SK-N-SH (cell line): ENCODE results near the gene PTGIS. TPM values are rescaled to one million over a fixed set of nuclear protein-coding genes. Genes with fewer than 3 reads are reported as not detected.

Experiments
- CTCF ChIA-PET: fragments of 300-600, 350-600 bp; formaldehyde crosslinking; extraction: SDS; loops from one replicate; lab custom pipeline; 2021; lab: Yijun Ruan, JAX
- POLR2A ChIA-PET: fragments of 350-600 bp; sonication (Branson Sonifier 250); formaldehyde crosslinking; extraction: SDS; loops from one replicate; lab custom pipeline; 2020; ENCODE audit warnings: antibody characterized with exemption, inconsistent platforms; lab: Yijun Ruan, JAX
- DNase-seq: peaks from one replicate; pipeline ENCODE4 v3.0.0; 2012
- H2AFZ ChIP-seq: fragments of 200-600 bp; sonication (generic); 2 replicates; pipeline ENCODE4 v1.8.1; 2016; ENCODE audit warnings: antibody characterized with exemption, mild to moderate bottlenecking, low read depth
- H3F3A ChIP-seq: fragments of 200-600 bp; sonication (generic); replicated peaks from 2 replicates; pipeline ENCODE3; 2016; ENCODE audit warnings: antibody characterized with exemption, mild to moderate bottlenecking; ENCODE audit not compliant: insufficient read depth
- H3K27ac ChIP-seq, 2 experiments: fragments of 200-500 bp in 1 of 2; fragments of 200-600 bp in 1 of 2; sonication (Bioruptor generic) in 1 of 2; sonication (generic), shearing (Covaris generic) in 1 of 2; 2 replicates each; pipeline versions ENCODE4 v1.5.1 to v1.6.1; 2014 to 2016; ENCODE audit warnings: low read depth in 2 of 2, inconsistent platforms in 1 of 2, low read length in 1 of 2, mild to moderate bottlenecking in 1 of 2, mixed read lengths in 1 of 2
- H3K27me3 ChIP-seq: fragments of 200-600 bp; sonication (generic), shearing (Covaris generic); 2 replicates; pipeline ENCODE4 v1.6.1; 2016; ENCODE audit warnings: mixed run types; ENCODE audit not compliant: insufficient read depth
- H3K36me3 ChIP-seq, 2 experiments: fragments of 200-500 bp in 1 of 2; fragments of 200-600 bp in 1 of 2; sonication (Bioruptor generic) in 1 of 2; sonication (generic) in 1 of 2; replicated peaks in 1 of 2; 2 replicates each; pipeline versions ENCODE3 to v1.5.1; 2014 to 2016; ENCODE audit warnings: low read length in 1 of 2, mild to moderate bottlenecking in 1 of 2; ENCODE audit not compliant: insufficient read depth in 2 of 2, control insufficient read depth in 1 of 2
- H3K4me1 ChIP-seq, 2 experiments: fragments of 200-500 bp in 1 of 2; fragments of 200-600 bp in 1 of 2; sonication (Bioruptor generic) in 1 of 2; sonication (generic), shearing (Covaris generic) in 1 of 2; 2 replicates each; pipeline versions ENCODE4 v1.5.1 to v1.6.1; 2014 to 2016; ENCODE audit warnings: low read depth in 1 of 2, low read length in 1 of 2, mixed run types in 1 of 2; ENCODE audit not compliant: insufficient read depth in 2 of 2, control insufficient read depth in 1 of 2
- H3K4me2 ChIP-seq: fragments of 200-600 bp; sonication (generic), shearing (Covaris generic); 2 replicates; pipeline ENCODE4 v1.6.1; 2017; ENCODE audit warnings: mixed run types
- H3K4me3 ChIP-seq, 2 experiments: fragments of 200-500 bp in 1 of 2; fragments of 200-600 bp in 1 of 2; sonication (Bioruptor generic) in 1 of 2; sonication (generic), shearing (Covaris generic) in 1 of 2; 2 replicates each; pipeline versions ENCODE4 v1.5.1 to v1.8.1; 2014 to 2016; ENCODE audit warnings: low read depth in 2 of 2, inconsistent platforms in 1 of 2, low read length in 1 of 2, mild to moderate bottlenecking in 1 of 2, mixed read lengths in 1 of 2, moderate library complexity in 1 of 2
- H3K79me2 ChIP-seq: fragments of 200-600 bp; sonication (generic); 2 replicates; pipeline ENCODE4 v1.8.1; 2017; ENCODE audit warnings: mild to moderate bottlenecking; ENCODE audit not compliant: insufficient read depth
- H3K9ac ChIP-seq: fragments of 200-600 bp; sonication (generic); 2 replicates; pipeline ENCODE4 v1.6.1; 2017; ENCODE audit warnings: mixed run types
- H3K9me2 ChIP-seq: fragments of 200-600 bp; sonication (generic); 2 replicates; pipeline ENCODE4 v1.6.1; 2017; ENCODE audit warnings: mixed run types
- H3K9me3 ChIP-seq: fragments of 200-600 bp; sonication (generic); 2 replicates; pipeline ENCODE4 v1.6.1; 2017; ENCODE audit warnings: mixed run types, mild to moderate bottlenecking, moderate library complexity
- H4K20me1 ChIP-seq: fragments of 200-600 bp; sonication (generic); 2 replicates; pipeline ENCODE4 v1.6.1; 2017; ENCODE audit warnings: mild to moderate bottlenecking, mixed run types; ENCODE audit not compliant: insufficient read depth
- CTCF ChIP-seq: fragments of 200-600 bp; sonication (generic); IDR thresholded peaks from 2 replicates; pipeline ENCODE4 v1.6.1; 2017; ENCODE audit warnings: antibody characterized with exemption, mild to moderate bottlenecking, moderate library complexity
- EZH2phosphoT487 ChIP-seq: fragments of 200-600 bp; sonication (generic); IDR thresholded peaks from 2 replicates; pipeline ENCODE4 v1.6.1; 2017; ENCODE audit warnings: low read depth, mixed run types, mild to moderate bottlenecking, antibody characterized with exemption, moderate library complexity, borderline replicate concordance
- FOSL2 ChIP-seq: IDR thresholded peaks from 2 replicates; pipeline ENCODE4 v1.4.0; 2012; ENCODE audit warnings: low read depth, mild to moderate bottlenecking, moderate library complexity, borderline replicate concordance
- FOXM1 ChIP-seq: IDR thresholded peaks from 2 replicates; pipeline ENCODE4 v1.4.0; 2012; ENCODE audit warnings: low read depth, mild to moderate bottlenecking
- GABPA ChIP-seq: IDR thresholded peaks from 2 replicates; pipeline ENCODE4 v1.4.0; 2012; ENCODE audit warnings: low read depth, mild to moderate bottlenecking
- JUND ChIP-seq: IDR thresholded peaks from 2 replicates; pipeline ENCODE4 v1.4.0; 2012
- MXI1 ChIP-seq: IDR thresholded peaks from 2 replicates; pipeline ENCODE4 v1.6.1; 2012; ENCODE audit warnings: mild to moderate bottlenecking, low read depth, low read length, improper control_type of control experiment
- NFIC ChIP-seq: IDR thresholded peaks from 2 replicates; pipeline ENCODE4 v1.4.0; 2012; ENCODE audit warnings: borderline replicate concordance
- PBX3 ChIP-seq: IDR thresholded peaks from 2 replicates; pipeline ENCODE4; 2012
- RCOR1 ChIP-seq: fragments of 150-350 bp; IDR thresholded peaks from 2 replicates; pipeline ENCODE4 v1.6.1; 2017; ENCODE audit warnings: antibody characterized with exemption, low read length
- WGBS: methylation state at CpG from one replicate; pipeline ENCODE4 v1.1.6; 2017; ENCODE audit warnings: low lambda C conversion rate; 5-methylcytosine and 5-hydroxymethylcytosine counted together
- polyA plus RNA-seq, 3 experiments: library from polyadenylated mRNA; depleted of rRNA; stranded (reverse); fragments of >200 nt; gene quantifications; 2 replicates each; pipeline ENCODE4 v1.2.3, GENCODE V29; 2012
- TF ChIP-seq, protein P1 (sequence below): IDR thresholded peaks from 2 replicates; pipeline ENCODE4 v1.4.0; 2012; ENCODE audit warnings: low read depth, borderline replicate concordance

The PTGIS gene
- polyA plus RNA-seq, 1 of the 3 experiments (the other 2 are of a cell fraction) = 1.0 TPM

DNA sequence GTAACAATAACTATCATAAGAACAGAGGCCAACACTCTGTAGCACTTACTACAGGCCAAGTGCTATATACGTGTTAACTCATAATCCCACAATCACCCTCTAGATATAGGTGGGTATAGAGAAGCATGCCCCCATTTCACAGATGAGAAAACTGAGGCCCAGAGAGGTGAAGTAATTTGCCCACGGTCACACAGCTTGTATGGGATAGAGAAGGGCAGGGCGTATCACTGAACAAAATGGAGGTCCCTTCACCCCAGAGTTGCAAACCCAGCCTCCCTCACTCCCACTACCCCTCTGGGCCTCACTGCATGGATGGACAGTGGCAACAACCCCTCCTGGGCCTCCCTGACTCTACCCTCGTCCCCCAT lies 31.8 kb upstream of the PTGIS start:
- Histone ChIP-seq H3K4me2 (no peak overlapping the region), H3K4me1 (peaks cover 0 to 5% of the 10 kb centered on the region in 2 experiments; a peak in 1 of 4 replicates), H3K27me3 (no peaks in the 10 kb centered on the region), H3K9me3 (no peaks in the 10 kb centered on the region), H3F3A (no peaks in the 10 kb centered on the region), H3K27ac (no peak overlapping the region), H3K9me2 (no peaks in the 10 kb centered on the region), H3K4me3 (no peak overlapping the region), H3K79me2 (no peaks in the 10 kb centered on the region), H3K9ac (no peak overlapping the region), H2AFZ (no peak overlapping the region), H3K36me3 (no peaks in the 10 kb centered on the region), H4K20me1 (no peaks in the 10 kb centered on the region)
- 86% methylated on average over 4 of the region's 4 CpGs for WGBS
- ChIA-PET POLR2A (no interaction called here), CTCF (interaction anchor here (1.3 to 18.3 kb wide), 4 partner anchors 9 to 246 kb away, joined by 4 to 556 read pairs (median 12); no protein-coding TSS in a partner anchor)
- DNase-seq = no peak
- TF ChIP-seq FOXM1 = no peak
- no peak for TF ChIP-seq EZH2phosphoT487
- no peak for TF ChIP-seq NFIC
- TF ChIP-seq CTCF = no peak
- TF ChIP-seq GABPA = no peak
- no peak for TF ChIP-seq JUND
- TF ChIP-seq, protein P1, sequence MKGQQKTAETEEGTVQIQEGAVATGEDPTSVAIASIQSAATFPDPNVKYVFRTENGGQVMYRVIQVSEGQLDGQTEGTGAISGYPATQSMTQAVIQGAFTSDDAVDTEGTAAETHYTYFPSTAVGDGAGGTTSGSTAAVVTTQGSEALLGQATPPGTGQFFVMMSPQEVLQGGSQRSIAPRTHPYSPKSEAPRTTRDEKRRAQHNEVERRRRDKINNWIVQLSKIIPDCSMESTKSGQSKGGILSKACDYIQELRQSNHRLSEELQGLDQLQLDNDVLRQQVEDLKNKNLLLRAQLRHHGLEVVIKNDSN = no peak
- no peak for TF ChIP-seq RCOR1
- TF ChIP-seq PBX3 = no peak
- no peak for TF ChIP-seq FOSL2
- no peak for TF ChIP-seq MXI1

- CTCF ChIA-PET = interaction anchor here (1.0 to 3.2 kb wide), 5 partner anchors 10 to 278 kb away, joined by 3 to 16 read pairs (median 4); no protein-coding TSS in a partner anchor
- Histone ChIP-seq H3K9ac (no peak overlapping the region), H3K4me1 (peaks cover 0 to 5% of the 10 kb centered on the region in 2 experiments; a peak in 1 of 4 replicates), H4K20me1 (no peaks in the 10 kb centered on the region), H3K27me3 (no peaks in the 10 kb centered on the region), H3K4me3 (no peak overlapping the region), H3K9me3 (no peaks in the 10 kb centered on the region), H3K4me2 (no peak overlapping the region), H3K9me2 (no peaks in the 10 kb centered on the region), H3K36me3 (no peaks in the 10 kb centered on the region), H3K27ac (no peak overlapping the region), H3F3A (no peaks in the 10 kb centered on the region), H2AFZ (no peak overlapping the region), H3K79me2 (no peaks in the 10 kb centered on the region)
- TF ChIP-seq FOXM1 = no peak
- TF ChIP-seq NFIC = no peak
- POLR2A ChIA-PET = no interaction called here
- DNase-seq = no peak
- 84% methylated on average over 4 of the region's 4 CpGs for WGBS
These were observed 30.0 kb upstream of the PTGIS start for GRCh38 chr20:49597825-49598395.
